Measurements from ENCODE around the gene ROBO1.

DNA sequence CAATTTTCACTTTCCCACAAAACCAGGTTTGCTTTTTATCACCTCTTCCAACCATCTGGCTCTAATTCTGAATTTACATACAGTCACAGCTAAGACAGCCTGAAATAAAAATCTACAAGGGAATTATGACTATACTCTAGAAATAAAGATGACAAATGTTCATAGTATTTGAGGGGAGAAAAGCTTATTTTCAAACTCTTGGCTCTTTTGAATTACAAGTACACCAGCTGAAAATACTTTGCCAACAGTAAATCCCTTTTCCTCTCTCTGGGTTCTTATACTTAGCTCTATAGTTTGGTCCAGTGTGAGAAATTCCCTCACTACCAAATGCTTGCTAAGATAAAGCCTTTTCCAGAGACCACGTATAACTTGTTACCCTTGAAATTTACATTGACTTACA lies 1037.9 kb downstream of the ROBO1 start:
- TF ChIP-seq EZH2 (IDR thresholded peaks at IDR 0.05) (no peak), POLR2AphosphoS5 (IDR thresholded peaks at IDR 0.05; ENCODE audit: borderline replicate concordance, low read depth, low read length) (no peak), FOXP2 (optimal IDR thresholded peaks at IDR 0.05; ENCODE audit: control extremely low read depth, extremely low read length, insufficient read depth) (no peak)

Data from SK-N-MC (cell line).